D721Med (cell line): ENCODE results near the gene NR3C2.

Experiments used
- DNase-seq: peaks from one replicate; pipeline ENCODE4 v3.0.0; 2011; ENCODE audit warnings: low spot score; ENCODE audit not compliant: insufficient read length
- FAIRE-seq: peaks from 2 replicates; lab custom pipeline; 2011; peaks lifted over from hg19 to GRCh38; lab: Jason Lieb, UNC
- CTCF ChIP-seq: IDR thresholded peaks from 2 replicates; pipeline ENCODE4 v1.5.1; 2012; ENCODE audit warnings: mild to moderate bottlenecking, control low read depth; ENCODE audit not compliant: insufficient read depth; ENCODE audit errors: missing control alignments

Gene NR3C2

GRCh38 chr4:148222991-148223660, 219.1 kb downstream of the NR3C2 start:
- TF ChIP-seq CTCF: no peak

GRCh38 chr4:148216866-148217814, 225.1 kb downstream of the NR3C2 start:
- no peak for DNase-seq
- TF ChIP-seq CTCF: no peak
- FAIRE-seq: no peak

More at GRCh38 chr4:148222991-148223660, 219.1 kb downstream of the NR3C2 start:
- no peak for DNase-seq
- FAIRE-seq: no peak

GRCh38 chr4:148216321-148216720, 225.9 kb downstream of the NR3C2 start:
- FAIRE-seq (no peak), DNase-seq (no peak)
- no peak for TF ChIP-seq CTCF

GRCh38 chr4:148215202-148215601, 227.0 kb downstream of the NR3C2 start:
- TF ChIP-seq CTCF: no peak

DNA sequence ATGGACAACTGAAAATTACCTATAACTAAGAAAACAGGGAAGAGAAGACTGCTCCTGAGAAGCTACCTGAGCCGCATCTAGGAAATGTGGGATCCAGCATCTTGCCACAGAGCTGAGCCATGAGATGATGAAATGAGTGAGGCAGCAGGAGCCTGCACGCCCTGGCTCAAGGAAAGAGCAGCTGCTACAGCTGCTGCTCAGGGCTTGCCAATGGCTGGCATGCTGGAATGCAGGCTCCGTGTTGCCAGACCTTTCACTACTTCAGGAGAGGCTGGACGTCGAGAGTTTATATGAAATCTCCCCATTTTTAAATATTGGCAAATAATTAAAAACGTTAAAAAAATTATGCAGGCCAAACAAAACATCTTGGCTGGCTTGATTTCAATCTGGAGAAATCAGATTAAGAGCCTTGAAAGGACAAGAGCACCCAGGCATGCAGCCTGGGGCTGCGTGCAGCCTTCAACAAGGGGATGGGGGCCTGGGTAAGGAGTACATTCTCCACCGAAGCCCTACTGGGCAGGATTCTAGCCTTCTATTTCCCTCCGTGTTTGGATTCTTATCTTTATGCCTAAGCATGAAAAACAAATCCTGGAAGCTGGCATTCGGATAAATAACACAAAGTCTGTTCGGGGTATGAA, 227.6 kb downstream of the NR3C2 start:
- TF ChIP-seq CTCF: no peak
- DNase-seq (no peak), FAIRE-seq (no peak)

More at GRCh38 chr4:148215202-148215601, 227.0 kb downstream of the NR3C2 start:
- DNase-seq (no peak), FAIRE-seq (no peak)

DNA sequence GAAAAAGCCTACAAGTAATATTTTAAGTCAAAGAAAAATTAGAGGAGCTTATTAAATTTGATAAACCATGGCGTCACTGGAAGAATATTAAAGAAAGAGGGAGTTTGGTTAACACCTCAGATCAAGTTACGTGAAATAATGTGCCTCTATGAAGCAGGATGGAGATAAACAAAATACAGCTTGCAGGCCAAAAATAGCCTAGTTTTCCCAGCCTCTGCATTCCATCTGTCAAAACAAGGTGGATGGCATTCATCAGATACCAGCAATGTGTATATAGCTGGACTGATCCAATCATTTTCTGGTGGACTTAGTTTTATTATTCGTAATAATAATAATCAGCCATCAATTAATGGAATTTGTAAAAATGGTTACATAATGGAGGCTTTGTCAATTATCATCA, 230.7 kb downstream of the NR3C2 start:
- DNase-seq (no peak), FAIRE-seq (no peak)
- TF ChIP-seq CTCF: no peak
